HG03060 (cell line): Measurements from ENCODE around the gene DRC7.

Source experiments
- ATAC-seq: cut with Tn5 transposase; IDR thresholded peaks from one replicate; pipeline ENCODE4 v1.9.1; 2021; ENCODE audit warnings: low read depth, moderate number of reproducible peaks; ENCODE audit not compliant: unreplicated experiment

Gene DRC7

GRCh38 chr16:57694725-57695679, at the start of gene DRC7:
TSS of gene DRC7 (plus strand) at chr16:57694806. CDS start at chr16:57697950, 3,144 bp downstream.
- no peak for ATAC-seq

- ATAC-seq: no peak
These were observed 49.4 kb upstream of the DRC7 start for GRCh38 chr16:57645169-57645568.

GRCh38 chr16:57645691-57646387, 48.8 kb upstream of the DRC7 start:
- ATAC-seq: no peak

- ATAC-seq: no peak
These were observed 48.1 kb upstream of the DRC7 start for GRCh38 chr16:57646388-57647039.

- ATAC-seq: no peak
These were observed 47.3 kb upstream of the DRC7 start for GRCh38 chr16:57647136-57647875.

- ATAC-seq: no peak
These were observed 46.5 kb upstream of the DRC7 start for GRCh38 chr16:57648125-57648524.

GRCh38 chr16:57648581-57649442, 45.8 kb upstream of the DRC7 start:
- no peak for ATAC-seq

GRCh38 chr16:57649443-57649751, 45.2 kb upstream of the DRC7 start:
- ATAC-seq: no peak

GRCh38 chr16:57649846-57650245, 44.8 kb upstream of the DRC7 start:
- no peak for ATAC-seq

GRCh38 chr16:57651344-57652333, 43.0 kb upstream of the DRC7 start:
- ATAC-seq: no peak

GRCh38 chr16:57652695-57653471, 41.7 kb upstream of the DRC7 start:
- ATAC-seq: no peak

GRCh38 chr16:57653936-57654335, 40.7 kb upstream of the DRC7 start:
- ATAC-seq: no peak

GRCh38 chr16:57656342-57656955, 38.2 kb upstream of the DRC7 start:
- no peak for ATAC-seq

GRCh38 chr16:57657228-57657627, 37.4 kb upstream of the DRC7 start:
- ATAC-seq: no peak

GRCh38 chr16:57658130-57658877, 36.3 kb upstream of the DRC7 start:
- no peak for ATAC-seq

- ATAC-seq: no peak
These were observed 35.5 kb upstream of the DRC7 start for GRCh38 chr16:57658878-57659674.
